ENCODE data around the gene ADGRL2.
A peak's percentile ranks its signal among the peaks of the same experiment; 100 is the strongest.
"Not testable (repeated sequence)": the region's sequence is repeated elsewhere in the genome, so short reads cannot be mapped to it uniquely, and the experiment has no call there.

The ADGRL2 gene

DNA sequence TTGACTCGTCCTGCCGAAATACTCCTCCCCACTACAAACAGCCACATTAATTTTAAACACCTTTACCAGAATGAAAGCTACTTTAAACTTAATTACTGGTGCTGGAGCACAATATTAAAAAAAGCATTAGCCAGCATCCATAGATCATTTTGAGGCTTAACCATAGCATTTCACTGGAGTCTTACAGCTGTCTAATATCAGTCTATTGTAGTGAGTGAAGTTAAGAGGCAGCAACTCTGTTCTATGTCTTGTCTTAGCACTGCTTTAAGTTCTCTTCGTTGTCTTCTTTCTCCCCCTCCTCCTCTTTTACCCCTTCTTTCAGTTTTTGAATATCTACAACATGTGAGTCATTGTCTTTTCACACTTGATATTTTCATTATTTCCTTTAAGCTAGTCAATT lies 49.3 kb downstream of the ADGRL2 start:
- DNase-seq, result no peak

DNA sequence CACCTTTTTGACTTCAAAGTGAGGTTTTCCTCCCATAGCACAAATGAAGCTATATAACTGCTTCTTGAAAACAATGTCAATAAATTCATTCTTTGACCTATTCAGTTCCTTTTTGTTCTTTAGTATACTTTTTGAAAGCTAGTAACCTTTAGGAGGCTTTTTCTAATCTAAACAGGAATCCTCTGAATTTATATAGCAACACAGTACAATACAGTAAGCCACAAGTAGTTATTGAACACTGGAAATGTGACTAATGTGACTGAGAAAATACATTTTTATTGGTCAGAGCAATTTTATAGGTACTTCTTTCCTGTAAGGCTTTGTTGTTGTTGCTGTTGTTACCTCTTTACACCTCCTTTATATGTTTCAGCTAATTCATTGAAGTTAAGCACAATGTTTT lies 49.8 kb downstream of the ADGRL2 start:
- no peak for DNase-seq

DNA sequence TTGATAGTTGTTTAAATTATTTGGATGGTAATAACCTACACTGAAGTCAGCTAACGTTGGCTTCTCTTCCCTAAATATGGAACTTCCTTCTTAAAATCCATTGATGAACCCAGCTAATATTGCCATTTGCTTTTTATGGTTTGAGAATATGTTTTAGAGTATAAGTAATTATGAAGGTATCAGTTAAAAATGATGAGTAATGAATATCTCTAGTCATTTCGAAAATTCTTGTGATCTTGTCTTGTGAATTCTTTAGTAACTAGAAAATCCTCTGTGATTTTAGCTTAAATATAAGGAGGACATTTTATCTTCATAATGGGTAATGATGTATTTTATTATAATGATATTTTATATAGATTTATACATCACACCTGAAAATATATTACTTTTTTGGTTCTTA lies 50.5 kb downstream of the ADGRL2 start:
- no peak for DNase-seq

DNA sequence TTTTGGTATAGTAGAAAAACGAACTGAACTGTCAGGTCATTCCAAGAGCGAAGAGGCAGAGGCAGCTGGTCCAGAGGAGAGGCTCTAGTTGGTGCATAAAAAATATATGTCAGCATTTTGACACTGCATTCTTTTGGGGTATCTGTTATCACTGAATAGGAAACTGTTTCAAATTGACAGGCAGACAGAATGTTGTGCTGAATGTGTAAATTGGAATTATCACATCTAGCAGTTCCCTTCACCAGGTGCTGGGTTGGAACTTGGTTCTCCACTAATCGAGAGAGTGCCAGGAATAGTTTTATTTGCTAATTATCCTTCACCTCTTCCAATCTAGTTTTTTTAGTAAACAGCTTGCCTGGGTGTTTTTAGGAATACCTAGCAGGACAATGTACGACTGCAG lies 52.2 kb downstream of the ADGRL2 start:
- no peak for DNase-seq

DNA sequence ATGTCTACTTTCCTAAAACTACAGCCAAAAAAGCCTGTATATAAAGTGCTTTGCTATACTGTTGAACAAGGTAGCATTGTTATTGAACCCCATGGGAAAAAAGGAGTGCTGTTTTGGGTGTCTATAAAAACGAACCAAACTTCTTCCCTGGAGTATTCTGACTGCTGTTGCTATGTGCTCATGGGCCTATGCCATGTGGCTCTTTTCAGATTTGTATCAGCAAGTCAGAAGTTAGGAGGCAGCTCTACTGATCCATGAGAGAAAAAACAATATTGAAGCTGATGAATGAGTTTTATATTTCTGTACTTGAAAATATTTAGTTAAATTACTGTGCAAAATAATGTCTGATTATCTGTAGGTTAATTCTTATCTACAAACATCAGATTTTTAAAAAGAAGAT lies 66.5 kb downstream of the ADGRL2 start:
- no peak for DNase-seq

DNA sequence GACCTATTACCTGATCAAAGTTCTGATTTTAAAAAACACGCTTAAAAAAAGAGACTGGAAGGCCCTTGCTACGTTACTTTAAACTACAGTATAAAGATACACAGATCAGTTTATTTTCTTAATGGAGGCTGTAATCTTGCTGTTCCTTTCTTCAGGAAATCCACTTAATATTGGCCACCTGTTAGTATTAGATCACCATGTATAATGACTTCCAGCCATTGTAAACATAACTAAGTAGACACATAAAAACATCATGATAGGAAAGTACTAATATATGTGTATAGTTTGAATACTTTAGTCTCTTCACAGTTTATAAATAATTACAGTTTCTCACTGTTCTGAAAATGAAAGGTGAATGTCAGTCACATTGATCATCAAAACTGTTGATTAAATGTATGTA lies 68.6 kb downstream of the ADGRL2 start:
- DNase-seq, result no peak

DNA sequence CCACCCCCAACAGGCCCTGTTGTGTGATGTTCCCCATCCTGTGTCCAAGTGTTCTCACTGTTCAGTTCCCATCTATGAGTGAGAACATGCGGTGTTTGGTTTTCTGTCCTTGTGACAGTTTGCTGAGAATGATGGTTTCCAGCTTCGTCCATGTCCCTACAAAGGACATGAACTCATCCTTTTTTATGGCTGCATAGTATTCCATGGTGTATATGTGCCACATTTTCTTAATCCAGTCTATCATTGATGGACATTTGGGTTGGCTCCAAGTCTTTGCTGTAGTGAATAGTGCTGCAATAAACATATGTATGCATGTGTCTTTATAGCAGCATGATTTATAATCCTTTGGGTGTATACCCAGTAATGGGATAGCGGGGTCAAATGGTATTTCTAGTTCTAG lies 70.4 kb downstream of the ADGRL2 start:
- not testable (repeated sequence) for DNase-seq

DNA sequence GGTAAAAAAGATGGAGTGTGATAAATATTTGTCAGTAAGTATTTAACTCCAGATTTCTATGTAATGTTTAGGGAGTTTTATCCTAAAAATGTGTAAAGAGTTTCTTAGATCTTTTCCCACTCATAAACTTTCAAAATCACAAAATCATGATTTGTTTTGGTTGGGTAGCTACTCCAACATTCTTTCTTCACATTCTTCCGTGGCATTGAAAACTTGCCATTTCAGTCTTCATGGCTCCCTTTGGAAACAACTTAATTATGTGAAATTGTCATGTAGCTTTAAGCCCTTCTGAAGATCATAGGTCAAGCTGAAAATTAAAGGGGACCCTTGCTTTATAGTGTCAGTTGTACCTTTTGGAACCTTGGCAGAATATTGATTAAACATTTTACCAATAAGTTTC lies 73.2 kb downstream of the ADGRL2 start:
- DNase-seq, result no peak

DNA sequence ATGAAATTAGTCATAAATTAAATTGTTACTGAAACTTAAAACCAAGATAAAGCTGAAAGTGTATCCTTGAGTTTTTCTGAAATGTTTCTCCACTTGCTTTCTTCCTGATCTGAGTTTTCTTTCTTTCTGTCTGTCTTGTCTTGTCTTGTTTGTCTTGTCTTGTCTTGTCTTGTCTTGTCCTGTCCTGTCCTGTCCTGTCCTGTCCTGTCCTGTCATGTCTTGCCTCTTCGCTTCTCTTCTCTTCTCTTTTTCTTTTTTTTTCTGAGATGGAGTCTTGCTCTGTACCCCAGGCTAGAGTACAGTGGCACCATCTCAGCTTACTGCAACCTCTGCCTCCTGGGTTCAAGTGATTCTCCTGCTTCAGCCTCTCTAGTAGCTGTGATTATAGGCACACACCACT lies 73.7 kb downstream of the ADGRL2 start:
- no peak for DNase-seq

DNA sequence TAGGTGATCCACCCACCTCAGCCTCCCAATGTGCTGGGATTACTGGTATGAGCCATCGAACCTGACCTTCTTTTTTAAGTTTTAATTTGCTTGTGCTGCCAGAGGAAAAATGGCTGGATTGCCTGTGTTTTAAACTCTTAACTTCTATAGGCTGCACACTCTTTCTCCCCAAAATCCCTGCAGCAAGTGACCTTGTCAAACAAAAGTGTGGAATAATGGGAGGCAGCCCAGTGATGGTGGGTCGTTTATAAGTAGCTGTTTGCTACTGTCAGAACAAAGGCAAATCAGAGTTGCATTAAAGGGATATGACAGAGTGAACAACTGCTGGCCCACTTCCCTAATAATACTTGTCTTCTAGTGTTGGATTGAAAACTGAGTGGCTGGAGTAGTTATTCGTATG lies 74.2 kb downstream of the ADGRL2 start:
- no peak for DNase-seq

DNA sequence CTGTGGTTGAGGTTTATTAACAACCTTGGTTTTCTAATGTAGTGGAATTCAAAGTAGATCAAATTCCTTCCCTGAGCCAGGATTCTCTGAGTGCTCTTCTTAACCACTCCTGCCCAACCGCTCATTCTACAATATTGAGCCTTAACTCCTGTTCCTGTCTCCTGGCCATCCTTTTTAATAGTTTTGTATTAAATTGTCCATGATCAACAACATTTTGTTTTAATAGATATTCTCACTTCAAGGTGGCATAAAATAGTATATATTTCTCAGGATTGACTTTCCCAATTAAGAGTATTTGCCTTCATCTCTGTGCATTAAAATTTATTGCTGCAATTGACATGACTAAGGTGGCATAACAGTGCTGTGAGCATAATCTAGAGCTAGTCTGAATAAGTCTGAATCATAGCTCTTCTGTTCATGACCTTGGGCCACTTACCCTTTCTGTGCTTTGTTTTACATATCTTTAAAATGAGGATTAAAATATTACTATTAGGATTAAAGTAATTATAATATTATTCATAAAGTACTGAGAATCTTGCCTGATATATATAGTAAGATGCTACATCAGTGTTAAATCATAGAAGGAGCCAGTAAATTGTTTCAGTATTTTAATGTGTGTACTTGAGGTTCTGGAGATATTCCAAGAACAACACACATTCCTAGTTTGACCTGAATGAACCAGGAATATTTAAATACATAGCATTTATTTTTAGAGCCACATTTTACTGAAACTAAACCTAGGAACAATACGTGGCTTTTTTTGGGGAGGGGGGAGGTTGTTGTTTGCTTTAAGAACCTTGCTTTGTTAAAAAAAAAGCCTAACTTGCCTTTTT lies 76.4 kb downstream of the ADGRL2 start:
- no peak for DNase-seq

DNA sequence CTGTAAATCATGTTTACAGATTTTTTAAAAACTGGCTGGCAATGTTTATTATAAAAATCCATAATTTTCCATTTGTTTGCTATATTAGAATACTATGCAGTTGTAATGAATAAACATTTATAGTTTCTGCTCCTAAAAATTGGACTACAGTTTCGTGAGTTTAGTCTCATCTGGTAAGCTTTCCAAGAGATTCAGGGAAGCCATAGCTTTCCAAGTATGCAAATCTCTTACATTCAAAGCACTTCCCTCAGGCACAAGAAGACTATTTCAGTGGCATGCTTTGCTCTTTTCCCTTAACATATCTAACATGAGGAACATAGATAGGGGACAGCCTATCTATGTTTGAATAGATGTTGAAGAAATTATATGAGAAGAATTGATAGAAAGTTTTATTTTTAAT lies 77.2 kb downstream of the ADGRL2 start:
- no peak for DNase-seq

DNA sequence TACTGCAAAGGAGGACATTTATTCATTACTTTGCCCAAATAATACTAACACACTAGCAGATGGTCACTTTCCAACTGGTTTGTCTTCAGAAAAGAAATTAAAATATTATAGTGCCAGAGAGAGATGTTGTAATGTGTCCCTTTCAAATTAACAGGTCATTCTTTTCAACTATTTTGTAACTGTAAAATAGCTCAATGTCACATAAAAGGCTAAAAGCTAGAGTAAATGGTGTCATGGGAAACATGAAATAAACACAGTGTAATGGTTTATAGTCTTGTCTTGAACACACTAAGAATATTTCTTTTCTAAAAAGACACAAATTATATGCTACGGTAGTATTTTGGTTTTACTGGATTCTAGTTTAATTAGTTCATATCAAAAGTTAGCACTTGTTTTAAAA lies 77.8 kb downstream of the ADGRL2 start:
- no peak for DNase-seq

DNA sequence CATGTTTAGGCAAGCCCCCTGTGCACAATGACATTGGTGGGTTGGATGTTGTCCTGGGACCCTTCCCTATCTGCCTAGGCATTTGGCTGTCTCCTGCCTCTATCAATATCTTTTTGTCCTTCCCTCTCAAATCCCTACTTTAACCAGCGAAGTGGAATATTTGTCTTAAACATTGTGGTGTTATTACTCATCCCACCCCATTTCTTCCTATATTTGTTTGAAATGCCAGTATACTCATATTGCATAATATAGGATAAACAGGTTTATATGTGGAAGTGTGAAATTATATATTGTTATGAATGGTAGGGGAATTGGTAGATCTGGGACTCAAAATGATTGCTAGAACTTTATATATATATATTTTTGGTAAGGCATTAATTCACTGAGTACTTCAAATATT lies 80.0 kb downstream of the ADGRL2 start:
- DNase-seq, result no peak

DNA sequence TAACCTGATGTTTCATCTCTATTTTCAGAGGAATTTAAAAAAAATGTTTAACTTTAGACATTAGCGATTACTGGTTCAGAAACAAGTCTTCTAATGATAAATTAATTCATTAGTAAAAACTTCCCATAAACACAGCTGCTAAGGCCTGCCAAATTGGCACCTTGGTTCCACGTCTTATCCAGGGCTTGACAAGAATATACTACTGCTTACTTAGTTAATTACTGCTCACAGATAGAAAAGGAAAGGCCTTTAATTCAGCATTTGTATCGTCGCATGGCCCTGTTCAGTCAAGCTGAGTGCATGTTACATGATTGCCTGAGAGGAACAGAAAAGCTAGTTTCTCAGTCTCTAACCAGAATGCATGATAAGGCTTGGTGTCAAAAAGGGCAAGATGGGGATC lies 84.6 kb downstream of the ADGRL2 start:
- no peak for DNase-seq

DNA sequence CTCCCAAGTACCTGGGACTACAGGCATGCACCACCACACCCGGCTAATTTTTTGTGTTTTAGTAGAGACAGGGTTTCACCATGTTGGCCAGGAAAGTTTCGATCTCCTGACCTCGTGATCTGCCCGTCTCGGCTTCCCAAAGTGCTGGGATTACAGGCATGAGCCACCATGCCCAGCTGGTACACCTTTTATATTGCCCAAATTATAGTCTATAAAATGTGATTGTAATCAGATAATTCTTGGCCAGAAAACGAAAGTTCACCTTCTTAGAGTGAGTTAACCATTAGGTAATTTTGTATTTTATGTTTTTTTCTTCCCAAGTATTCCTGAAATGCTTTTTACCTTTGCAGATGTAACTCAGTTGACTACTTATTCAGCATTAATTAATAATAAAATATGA lies 85.6 kb downstream of the ADGRL2 start:
- DNase-seq, result not testable (repeated sequence)

DNA sequence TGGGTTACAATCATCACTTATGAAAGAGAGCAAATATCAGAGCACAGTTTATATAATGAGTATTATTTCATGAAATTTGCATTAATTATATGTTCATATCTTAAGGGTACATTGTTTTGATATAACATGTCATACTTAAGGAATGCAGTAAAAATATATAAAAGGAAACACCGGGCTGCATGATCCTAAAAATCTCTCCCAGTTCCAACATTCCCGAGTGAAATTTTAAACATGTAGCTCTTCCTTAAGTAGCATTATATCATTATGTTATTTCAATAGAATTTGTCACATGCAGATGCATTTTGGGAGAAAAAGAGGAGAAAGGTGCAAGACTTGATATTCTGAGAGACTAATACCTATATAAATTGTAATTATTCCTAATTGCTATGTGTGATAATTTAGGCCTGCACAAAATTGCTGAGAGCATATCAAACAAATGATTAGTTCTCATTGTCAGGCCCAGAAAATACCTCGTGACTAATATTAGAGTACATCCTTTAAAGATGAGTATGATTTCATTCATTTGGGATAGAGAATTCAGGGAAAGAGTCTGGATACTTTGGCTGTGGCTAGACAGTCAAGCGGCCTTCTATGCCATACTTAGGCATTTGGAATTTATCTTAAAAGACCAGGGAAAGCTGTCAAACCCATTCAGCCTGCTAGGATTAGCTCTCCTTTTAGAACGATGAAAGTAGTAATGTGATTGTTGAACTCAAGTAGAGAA lies 86.8 kb downstream of the ADGRL2 start:
- no peak for DNase-seq

DNA sequence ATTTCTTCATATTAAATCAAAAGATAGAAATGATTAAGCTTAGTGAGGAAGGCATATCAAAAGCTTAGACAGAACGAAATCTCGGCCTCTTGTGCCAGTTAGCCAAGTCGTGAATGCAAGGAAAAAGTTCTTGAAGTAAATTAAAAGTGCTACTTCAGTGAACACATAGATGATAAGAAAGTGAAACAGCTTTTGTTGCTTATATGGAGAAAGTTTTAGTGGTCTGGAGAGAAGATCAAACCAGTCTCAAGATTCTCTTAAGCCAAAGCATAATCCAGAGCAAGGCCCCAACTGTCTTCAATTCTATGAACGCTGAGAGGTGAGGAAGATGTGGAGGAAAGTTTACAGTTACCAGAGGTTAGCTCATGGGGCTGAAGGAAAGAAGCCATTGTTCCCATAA lies 88.4 kb downstream of the ADGRL2 start:
- DNase-seq, result no peak

DNA sequence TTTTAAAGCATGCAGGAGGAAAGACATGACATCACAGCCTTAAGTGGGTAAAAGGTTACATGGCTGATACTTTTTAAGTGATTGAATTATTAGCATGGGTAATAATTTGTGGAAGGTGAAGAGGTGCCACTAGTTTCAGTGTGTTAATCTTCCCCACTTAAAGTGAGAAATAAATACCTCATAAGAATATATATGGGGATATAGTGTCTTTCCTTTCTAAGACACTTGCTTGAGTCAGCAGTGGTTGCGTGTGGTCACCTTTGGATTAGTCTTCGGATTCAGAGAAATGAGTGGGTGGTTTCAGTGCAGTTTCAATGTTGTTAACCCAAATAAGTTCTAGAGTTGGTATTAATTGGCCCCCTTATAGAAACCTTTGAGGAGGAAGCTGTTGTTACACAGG lies 94.1 kb downstream of the ADGRL2 start:
- DNase-seq, result no peak

DNA sequence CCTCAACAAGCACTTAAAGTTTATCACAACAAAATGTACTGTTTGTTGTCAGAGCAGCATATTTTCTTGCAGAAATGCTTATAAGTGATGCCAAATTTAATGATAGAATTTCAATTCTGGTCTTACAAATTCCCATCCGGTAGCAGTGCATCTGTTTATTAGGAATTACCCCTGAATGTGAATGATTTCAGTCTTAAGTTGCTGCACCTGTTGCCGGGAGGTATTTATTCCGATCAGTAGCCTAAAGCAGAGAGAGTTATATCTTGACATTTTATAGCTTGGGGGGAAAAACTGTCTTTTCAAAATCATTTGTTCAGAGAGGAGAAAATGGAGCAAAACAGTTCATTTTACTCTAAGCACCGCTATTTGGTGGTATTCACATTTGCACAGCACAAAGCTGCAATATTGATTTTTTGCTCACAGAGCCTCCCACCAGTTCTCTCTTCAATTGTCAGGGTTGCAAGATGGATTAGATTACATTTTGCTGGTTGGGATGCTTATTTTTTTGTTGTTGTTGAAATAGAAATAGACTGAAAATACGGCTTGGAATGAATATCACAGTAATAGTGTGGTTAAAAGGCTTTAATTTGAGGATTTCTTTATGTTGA lies 98.6 kb downstream of the ADGRL2 start:
- no peak for DNase-seq

DNA sequence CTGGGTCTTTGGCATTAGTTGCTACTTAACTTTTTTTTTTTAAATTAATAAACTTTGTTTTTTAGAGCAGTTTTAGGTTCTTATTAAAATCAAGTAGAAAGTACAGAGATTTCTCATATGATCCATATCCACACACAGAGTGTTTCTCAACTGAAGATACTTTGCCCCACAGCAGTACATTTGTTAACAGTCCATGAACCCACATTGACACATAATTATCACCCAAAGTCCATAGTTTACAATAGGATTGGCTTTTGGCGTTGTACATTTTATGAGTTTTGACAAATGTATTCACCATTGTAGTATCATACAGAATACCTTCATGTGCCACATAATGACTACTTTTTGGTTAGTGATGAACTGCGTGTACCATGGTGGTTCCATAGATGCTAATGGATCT lies 106.8 kb downstream of the ADGRL2 start:
- DNase-seq, result no peak

DNA sequence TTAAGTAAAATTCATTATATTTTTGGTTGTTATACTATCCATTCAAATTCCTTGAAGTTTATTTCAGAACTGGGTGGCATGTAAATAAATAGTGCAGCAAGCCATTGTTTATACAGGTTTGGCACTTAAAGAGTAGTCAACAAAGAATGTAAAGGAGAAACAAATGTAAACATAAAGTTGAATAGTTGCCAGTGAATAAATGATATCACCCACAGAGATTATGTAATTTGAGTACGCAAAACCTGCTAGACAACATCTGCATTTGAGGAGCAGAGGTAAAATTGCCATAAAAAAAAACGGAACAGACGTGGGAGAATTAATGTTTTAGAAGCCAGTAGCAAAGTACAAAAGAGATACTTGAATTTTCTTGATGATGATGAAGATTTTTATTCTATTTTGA lies 111.6 kb downstream of the ADGRL2 start:
- no peak for DNase-seq

DNA sequence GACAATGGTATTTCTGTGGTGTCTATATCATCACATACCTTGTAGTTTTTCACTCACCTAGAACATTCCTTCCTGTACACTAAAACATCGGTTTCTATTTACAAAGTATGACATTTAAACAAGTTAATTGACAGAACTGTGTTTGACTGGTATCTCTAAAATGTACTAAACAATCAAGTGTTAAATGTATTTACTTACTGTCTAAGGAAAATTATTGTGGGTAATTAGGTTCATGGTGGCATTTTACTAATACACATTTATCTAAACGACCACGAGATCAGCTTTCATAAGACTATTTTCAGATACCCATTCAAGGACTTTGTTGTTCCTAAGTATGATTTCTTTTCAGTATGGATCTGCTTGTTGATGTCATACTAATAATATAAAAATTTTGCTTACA lies 115.2 kb downstream of the ADGRL2 start:
- DNase-seq, result no peak

DNA sequence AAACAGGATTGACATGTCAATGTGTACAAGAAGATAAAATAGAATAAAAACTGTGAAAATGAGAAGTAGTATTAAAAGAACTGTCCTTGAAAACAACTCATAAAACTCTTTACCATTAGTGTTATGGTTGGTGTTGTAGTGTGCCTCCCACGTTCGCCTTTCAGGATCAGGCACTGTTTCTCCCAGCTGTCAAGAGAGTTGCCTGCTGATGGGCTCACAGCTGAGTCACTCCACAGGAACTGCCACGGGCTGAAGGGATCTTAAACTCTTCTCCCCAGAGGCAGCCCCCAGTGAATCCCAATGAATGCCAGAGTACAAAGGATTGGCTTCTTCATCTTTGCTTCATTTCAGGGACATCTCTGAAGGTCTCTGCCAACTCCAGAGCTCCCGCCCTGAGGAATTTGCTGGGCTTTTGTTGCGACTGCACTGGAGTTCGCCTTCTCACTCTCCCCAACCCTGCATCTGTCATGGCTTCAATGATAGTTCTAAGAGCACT lies 119.6 kb downstream of the ADGRL2 start:
- peak; percentile 24 for DNase-seq

All from amniotic stem cell (primary cell).